Nephron progenitor cell (in vitro differentiated cells): ENCODE results near the gene TMEM53.

ENCODE experiments used
- DNase-seq: peaks from one replicate; pipeline ENCODE4 v3.0.0; 2021
- H3K27ac Mint-ChIP-seq: 2 replicates; pipeline ENCODE4 v1.8.0; 2021; ENCODE audit warnings: mild to moderate bottlenecking, moderate library complexity, mixed read lengths
- H3K27me3 Mint-ChIP-seq: 2 replicates; pipeline ENCODE4 v1.8.0; 2021; ENCODE audit warnings: mild to moderate bottlenecking, low read depth, mixed read lengths; ENCODE audit not compliant: poor library complexity
- H3K36me3 Mint-ChIP-seq: 2 replicates; pipeline ENCODE4 v1.8.0; 2021; ENCODE audit warnings: low read depth, mixed read lengths
- H3K4me1 Mint-ChIP-seq: 2 replicates; pipeline ENCODE4 v1.8.0; 2021; ENCODE audit warnings: mixed read lengths
- H3K4me3 Mint-ChIP-seq: 2 replicates; pipeline ENCODE4 v1.8.0; 2021; ENCODE audit warnings: mild to moderate bottlenecking, moderate library complexity, mixed read lengths
- H3K9me3 Mint-ChIP-seq: 2 replicates; pipeline ENCODE4 v1.8.0; 2021; ENCODE audit warnings: mild to moderate bottlenecking, moderate library complexity, mixed read lengths
- TF ChIP-seq, protein P1 (sequence below): fragments of 200-600 bp; sonication (generic); IDR thresholded peaks from 2 replicates; pipeline ENCODE4 v1.5.0; 2021; ENCODE audit warnings: antibody characterized with exemption

Gene TMEM53

DNA sequence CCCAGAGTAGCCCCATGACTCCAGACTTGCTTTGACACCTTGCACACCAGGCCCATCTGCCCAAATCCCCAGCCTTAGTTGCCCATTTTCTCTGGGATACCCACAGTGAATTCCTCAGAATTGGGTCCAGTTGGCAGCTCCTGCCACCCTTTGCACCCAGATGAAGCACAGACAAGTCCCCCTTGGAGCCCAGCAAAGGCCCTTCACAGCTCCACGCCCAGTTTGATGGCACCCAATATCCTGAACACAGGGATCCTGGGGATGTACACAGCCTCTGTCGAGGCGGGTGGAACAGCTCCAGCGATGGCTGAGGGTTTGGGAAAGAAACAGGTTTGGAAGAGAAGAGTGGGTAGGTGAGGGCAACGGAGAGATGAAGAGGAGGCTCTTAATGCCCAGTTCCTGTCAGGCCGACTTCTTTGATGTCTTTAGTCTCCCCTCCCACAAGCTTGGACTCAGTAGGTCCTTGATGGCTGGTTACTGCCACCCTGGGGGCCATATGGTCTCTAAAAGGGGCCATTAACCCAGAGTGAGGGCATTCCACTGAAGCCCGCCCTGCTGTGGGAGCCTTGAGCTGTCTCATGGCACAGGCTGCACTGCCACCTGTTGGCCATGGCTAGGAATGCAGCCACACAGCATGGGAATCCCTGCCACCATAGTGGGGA, 21.7 kb downstream of the TMEM53 start:
- H3K4me1 Mint-ChIP-seq, result peaks cover 84% of the 10 kb centered on the region
- H3K27ac Mint-ChIP-seq, result no peak overlapping the region
- DNase-seq, result peak; percentile 90
- H3K27me3 Mint-ChIP-seq, result peaks cover 35% of the 10 kb centered on the region
- peaks cover 28% of the 10 kb centered on the region for H3K36me3 Mint-ChIP-seq
- no peaks in the 10 kb centered on the region for H3K9me3 Mint-ChIP-seq
- H3K4me3 Mint-ChIP-seq, result no peak overlapping the region
- TF ChIP-seq, protein P1, sequence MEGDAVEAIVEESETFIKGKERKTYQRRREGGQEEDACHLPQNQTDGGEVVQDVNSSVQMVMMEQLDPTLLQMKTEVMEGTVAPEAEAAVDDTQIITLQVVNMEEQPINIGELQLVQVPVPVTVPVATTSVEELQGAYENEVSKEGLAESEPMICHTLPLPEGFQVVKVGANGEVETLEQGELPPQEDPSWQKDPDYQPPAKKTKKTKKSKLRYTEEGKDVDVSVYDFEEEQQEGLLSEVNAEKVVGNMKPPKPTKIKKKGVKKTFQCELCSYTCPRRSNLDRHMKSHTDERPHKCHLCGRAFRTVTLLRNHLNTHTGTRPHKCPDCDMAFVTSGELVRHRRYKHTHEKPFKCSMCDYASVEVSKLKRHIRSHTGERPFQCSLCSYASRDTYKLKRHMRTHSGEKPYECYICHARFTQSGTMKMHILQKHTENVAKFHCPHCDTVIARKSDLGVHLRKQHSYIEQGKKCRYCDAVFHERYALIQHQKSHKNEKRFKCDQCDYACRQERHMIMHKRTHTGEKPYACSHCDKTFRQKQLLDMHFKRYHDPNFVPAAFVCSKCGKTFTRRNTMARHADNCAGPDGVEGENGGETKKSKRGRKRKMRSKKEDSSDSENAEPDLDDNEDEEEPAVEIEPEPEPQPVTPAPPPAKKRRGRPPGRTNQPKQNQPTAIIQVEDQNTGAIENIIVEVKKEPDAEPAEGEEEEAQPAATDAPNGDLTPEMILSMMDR, result peak; percentile 94

DNA sequence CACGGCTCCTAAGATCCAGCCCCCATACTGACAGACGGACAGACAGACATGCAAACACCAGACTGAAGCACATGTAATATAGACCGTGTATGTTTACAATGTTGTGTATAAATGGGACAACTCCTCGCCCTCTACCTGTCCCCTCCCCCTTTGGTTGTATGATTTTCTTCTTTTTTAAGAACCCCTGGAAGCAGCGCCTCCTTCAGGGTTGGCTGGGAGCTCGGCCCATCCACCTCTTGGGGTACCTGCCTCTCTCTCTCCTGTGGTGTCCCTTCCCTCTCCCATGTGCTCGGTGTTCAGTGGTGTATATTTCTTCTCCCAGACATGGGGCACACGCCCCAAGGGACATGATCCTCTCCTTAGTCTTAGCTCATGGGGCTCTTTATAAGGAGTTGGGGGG, 23.2 kb downstream of the TMEM53 start:
- H3K27ac Mint-ChIP-seq, result no peak overlapping the region
- peaks cover 24% of the 10 kb centered on the region for H3K27me3 Mint-ChIP-seq
- no peak overlapping the region for H3K4me3 Mint-ChIP-seq
- H3K9me3 Mint-ChIP-seq, result no peaks in the 10 kb centered on the region
- H3K36me3 Mint-ChIP-seq, result peaks cover 24% of the 10 kb centered on the region
- peaks cover 95% of the 10 kb centered on the region for H3K4me1 Mint-ChIP-seq
- TF ChIP-seq, protein P1, result no peak
- DNase-seq, result no peak

DNA sequence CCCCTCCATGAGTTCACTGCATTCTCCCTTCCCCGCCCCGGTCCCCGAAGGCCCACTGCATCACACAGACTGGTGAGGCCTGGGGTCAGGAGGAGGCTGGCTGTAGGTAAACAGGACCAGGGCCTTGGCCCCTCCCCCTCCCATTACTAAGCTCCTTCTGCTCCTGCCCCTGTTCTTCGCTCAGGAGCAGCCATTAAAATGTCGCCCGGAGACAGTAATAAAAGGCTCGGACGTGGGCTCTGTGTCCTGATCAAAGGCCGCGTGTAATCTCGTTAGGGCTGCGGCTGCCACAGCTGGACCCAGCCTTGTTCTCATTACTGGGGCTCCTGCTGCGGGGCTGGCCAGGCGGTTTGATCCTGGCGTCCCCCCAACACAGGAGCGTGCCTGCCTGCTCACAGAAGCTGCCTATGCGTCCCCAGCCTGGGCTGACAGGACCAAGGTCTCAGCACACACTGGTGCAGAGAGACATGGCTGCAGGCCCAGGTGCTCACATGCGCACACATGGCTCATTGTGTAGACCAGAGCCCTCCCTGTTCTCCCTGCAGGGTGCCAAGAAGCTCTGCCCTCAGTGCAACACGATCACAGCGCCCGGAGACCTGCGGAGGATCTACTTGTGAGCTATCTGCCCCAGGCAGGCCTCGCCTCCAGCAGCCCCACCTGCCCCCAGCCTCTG, 24.0 kb downstream of the TMEM53 start:
- no peak overlapping the region for H3K4me3 Mint-ChIP-seq

DNA sequence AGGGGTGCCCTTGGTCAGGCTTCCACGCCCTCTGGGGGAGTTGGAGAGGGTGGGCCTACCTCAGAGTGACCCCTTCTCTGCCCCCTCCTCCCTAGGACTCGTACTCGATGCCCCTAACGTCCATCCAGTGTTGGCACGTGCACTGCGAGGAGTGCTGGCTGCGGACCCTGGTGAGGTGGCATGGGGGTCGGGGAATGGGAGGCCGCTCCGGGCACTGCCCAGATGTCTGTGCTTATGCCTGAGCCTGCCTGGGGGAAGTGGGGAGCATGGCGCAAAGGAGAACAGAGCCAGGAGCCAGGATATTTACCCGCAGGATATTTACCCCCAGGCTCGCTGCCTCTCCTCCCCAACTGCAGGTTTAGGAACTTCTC, 24.5 kb downstream of the TMEM53 start:
- Mint-ChIP-seq H3K4me3 (no peak overlapping the region), H3K27me3 (peaks cover 24% of the 10 kb centered on the region), H3K4me1 (peaks cover 94% of the 10 kb centered on the region), H3K27ac (no peak overlapping the region), H3K36me3 (peaks cover 30% of the 10 kb centered on the region), H3K9me3 (no peaks in the 10 kb centered on the region)
- no peak for DNase-seq
- TF ChIP-seq, protein P1, result no peak

More for the DNA sequence above, 24.0 kb downstream of the TMEM53 start:
- DNase-seq, result peak; percentile 65
- TF ChIP-seq, protein P1, result no peak
- H3K9me3 Mint-ChIP-seq, result no peaks in the 10 kb centered on the region
- peaks cover 24% of the 10 kb centered on the region for H3K27me3 Mint-ChIP-seq
- H3K4me1 Mint-ChIP-seq, result peaks cover 94% of the 10 kb centered on the region
- peak overlapping the region; percentile 57 for H3K27ac Mint-ChIP-seq
- H3K36me3 Mint-ChIP-seq, result peaks cover 25% of the 10 kb centered on the region

DNA sequence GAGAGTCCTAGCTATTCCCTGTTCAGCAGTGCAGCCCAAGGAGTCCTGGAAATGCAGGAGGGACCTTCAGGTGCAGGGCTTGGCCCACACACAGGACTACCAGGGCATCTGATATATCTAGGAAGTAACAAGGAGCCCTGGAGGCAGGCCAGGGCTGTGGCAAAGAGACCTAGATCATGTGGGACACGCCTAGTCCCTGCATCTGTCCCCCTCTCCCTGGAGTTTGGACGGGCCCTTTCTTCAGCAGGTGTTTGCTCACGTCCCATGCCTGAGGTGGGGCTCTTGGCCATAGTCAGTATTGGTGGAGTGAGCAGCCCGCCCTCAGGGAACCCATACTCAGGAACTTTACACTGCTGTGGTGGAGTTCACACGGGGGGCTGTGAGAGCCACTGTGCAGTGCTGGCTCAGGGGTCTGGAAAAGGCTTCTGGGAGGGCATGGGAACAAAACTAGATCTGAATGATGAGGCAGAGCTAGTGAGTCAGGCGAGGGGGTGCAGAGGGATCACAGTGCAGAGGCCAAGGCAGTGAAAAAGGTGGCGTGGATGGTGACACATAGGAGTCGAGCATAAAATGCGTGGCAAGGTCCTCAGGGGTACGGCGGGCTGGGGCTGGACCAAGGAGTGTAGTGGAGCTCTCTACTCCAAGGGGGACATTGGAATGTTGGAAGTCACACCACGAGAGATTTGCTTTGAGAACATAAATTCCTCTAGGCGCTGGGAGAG, 25.6 kb downstream of the TMEM53 start:
- Mint-ChIP-seq H3K27ac (peak overlapping the region; percentile 37), H3K36me3 (peaks cover 34% of the 10 kb centered on the region), H3K27me3 (peaks cover 21% of the 10 kb centered on the region), H3K4me1 (peaks cover 96% of the 10 kb centered on the region), H3K9me3 (no peaks in the 10 kb centered on the region), H3K4me3 (peak overlapping the region; percentile 50)
- TF ChIP-seq, protein P1, result no peak
- DNase-seq, result no peak
